GM06990 (cell line): ENCODE results near the gene RASA2.
"Not testable (repeated sequence)": the region's sequence is repeated elsewhere in the genome, so short reads cannot be mapped to it uniquely, and the experiment has no call there.

Experiments used
- DNase-seq: peaks from one replicate; pipeline ENCODE4 v3.0.0-alpha.2; 2011; ENCODE audit not compliant: insufficient read length; ENCODE audit errors: extremely low read depth
- H3K27me3 ChIP-seq: replicated peaks from 2 replicates; pipeline ENCODE4 v1.6.0; 2011; ENCODE audit warnings: low read length; ENCODE audit not compliant: control insufficient read depth, insufficient read depth
- H3K36me3 ChIP-seq: 2 replicates; pipeline ENCODE4 v1.5.1; 2011; ENCODE audit warnings: low read length; ENCODE audit not compliant: control insufficient read depth, insufficient read depth
- H3K4me3 ChIP-seq: replicated peaks from 2 replicates; pipeline ENCODE4 v1.5.1; 2011; ENCODE audit warnings: low read depth, mild to moderate bottlenecking, control low read depth, low read length
- TF ChIP-seq, protein P1 (sequence below): IDR thresholded peaks from 2 replicates; pipeline ENCODE4 v1.5.1; 2011; ENCODE audit warnings: low read length, control low read depth, mild to moderate bottlenecking, inconsistent platforms; ENCODE audit not compliant: insufficient read depth, poor library complexity, severe bottlenecking

Gene RASA2

DNA sequence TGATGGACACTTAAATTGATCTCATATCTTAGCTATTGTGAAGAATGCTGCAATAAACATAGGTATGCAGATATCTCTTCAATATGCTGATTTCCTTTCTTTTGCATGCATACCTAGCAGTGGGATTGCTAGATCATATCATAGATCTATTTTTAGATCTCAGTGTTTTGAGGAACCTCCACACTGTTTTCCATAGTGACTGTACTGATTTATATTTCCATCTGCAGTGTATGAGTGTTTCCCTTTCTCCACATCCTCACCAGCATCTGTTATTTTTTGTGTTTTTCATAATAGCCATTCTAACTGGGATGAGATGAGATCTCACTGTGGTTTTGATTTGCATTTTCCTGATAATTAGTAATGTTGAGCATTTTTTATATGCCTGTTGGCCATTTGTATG is 17.1 kb upstream of the RASA2 start:
- Histone ChIP-seq H3K27me3 (no peaks in the 10 kb centered on the region), H3K4me3 (no peak overlapping the region), H3K36me3 (no peaks in the 10 kb centered on the region)
- TF ChIP-seq, protein P1, sequence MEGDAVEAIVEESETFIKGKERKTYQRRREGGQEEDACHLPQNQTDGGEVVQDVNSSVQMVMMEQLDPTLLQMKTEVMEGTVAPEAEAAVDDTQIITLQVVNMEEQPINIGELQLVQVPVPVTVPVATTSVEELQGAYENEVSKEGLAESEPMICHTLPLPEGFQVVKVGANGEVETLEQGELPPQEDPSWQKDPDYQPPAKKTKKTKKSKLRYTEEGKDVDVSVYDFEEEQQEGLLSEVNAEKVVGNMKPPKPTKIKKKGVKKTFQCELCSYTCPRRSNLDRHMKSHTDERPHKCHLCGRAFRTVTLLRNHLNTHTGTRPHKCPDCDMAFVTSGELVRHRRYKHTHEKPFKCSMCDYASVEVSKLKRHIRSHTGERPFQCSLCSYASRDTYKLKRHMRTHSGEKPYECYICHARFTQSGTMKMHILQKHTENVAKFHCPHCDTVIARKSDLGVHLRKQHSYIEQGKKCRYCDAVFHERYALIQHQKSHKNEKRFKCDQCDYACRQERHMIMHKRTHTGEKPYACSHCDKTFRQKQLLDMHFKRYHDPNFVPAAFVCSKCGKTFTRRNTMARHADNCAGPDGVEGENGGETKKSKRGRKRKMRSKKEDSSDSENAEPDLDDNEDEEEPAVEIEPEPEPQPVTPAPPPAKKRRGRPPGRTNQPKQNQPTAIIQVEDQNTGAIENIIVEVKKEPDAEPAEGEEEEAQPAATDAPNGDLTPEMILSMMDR, result no peak
- DNase-seq, result no peak

DNA sequence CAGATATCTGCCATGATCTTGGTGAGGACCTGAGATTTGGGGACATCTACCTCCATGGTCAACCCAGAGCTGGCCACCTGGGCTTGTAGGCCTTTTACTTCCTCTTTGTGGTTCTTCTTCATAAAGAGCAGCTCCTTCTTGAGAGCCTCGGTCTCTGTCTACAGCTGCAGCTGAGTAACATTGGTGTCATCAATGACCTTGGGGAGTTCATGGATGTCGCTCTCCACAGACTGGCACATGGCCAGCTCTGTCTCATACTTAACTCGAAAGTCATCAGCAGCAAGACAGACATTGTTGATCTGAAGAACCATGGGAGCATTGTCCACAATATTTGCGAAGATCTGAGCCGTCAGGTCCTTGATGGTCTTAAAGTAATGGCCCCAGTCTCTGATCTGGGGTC is 15.7 kb upstream of the RASA2 start:
- DNase-seq, result no peak
- Histone ChIP-seq H3K27me3 (no peaks in the 10 kb centered on the region), H3K36me3 (no peaks in the 10 kb centered on the region), H3K4me3 (no peak overlapping the region)
- TF ChIP-seq, protein P1, result no peak

- no peak for DNase-seq
- Histone ChIP-seq H3K27me3 (no peaks in the 10 kb centered on the region; the same call in 1 of the 2 replicates), H3K36me3 (no peaks in the 10 kb centered on the region), H3K4me3 (no peak overlapping the region)
- TF ChIP-seq, protein P1, result no peak
These were observed 10.8 kb upstream of the RASA2 start for GRCh38 chr3:141476033-141476432.

DNA sequence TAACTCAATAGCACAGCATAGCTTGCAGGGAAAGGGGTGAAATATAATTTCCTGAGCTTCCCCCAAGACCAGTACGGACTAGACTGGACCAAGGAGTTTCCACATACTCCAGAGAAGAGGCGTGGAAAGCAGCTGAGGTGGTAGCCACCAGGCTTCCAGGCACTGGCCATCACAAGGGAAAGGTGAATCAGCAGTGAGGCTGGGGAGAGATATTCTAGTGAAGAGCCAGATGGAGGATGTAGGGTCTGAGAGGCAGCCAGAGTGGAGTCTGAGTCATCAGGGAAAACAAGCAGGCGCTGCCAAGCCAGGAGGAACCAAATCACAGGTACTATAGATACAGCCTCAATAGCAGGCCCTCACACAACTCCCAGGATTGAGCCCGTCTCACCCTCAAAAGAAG is 9.6 kb upstream of the RASA2 start:
- Histone ChIP-seq H3K27me3 (no peaks in the 10 kb centered on the region; the same call in 1 of the 2 replicates), H3K36me3 (no peaks in the 10 kb centered on the region), H3K4me3 (no peak overlapping the region)
- TF ChIP-seq, protein P1, result no peak
- DNase-seq, result no peak

DNA sequence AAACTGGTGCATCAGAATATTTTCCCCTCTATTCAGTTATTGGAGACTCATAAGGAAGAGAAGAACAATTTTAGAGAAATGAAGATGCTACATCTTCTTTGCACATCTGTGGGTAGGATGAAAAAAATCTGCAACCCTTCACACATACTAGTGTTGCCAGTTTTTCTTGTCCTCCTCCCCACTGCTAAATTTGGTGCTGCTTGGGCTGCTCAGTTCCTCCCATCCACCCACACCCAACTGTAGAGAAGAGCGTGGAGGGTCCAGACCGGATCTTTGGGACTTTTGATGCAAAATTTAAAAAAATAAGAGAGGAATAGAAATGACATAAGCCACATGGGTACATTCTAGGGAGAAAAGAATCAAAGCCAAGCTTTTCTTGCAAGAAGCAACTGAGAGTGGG is 8.7 kb upstream of the RASA2 start:
- DNase-seq, result no peak
- Histone ChIP-seq H3K27me3 (no peaks in the 10 kb centered on the region; the same call in 1 of the 2 replicates), H3K4me3 (no peak overlapping the region), H3K36me3 (no peaks in the 10 kb centered on the region)
- TF ChIP-seq, protein P1, result no peak

- H3K27me3 ChIP-seq, H3K4me3 ChIP-seq, H3K36me3 ChIP-seq, DNase-seq: not testable (repeated sequence)
These were observed 8.0 kb upstream of the RASA2 start for GRCh38 chr3:141478840-141479239.
